Adrenal gland (tissue), 12 donors: ENCODE data around the gene RESP18. TPM values are rescaled to one million over a fixed set of nuclear protein-coding genes. Genes with fewer than 3 reads are reported as not detected.
A peak's percentile ranks its signal among the peaks of the same experiment; 100 is the strongest.

Experiments used
- DNase-seq, 7 donors: peaks; one replicate each; pipeline ENCODE4 v3.0.0-alpha.2; 2019 to 2020
- H3K27ac ChIP-seq, 5 donors: fragments of 200-600 bp; sonication (generic) in 4 of 5; 1 replicate in 3 of 5; 2 replicates in 2 of 5; pipeline versions ENCODE4 v1.5.1 to v1.8.0; 2016 to 2020; ENCODE audit warnings: mild to moderate bottlenecking in 1 of 5
- H3K27me3 ChIP-seq: fragments of 200-600 bp; 2 replicates; pipeline ENCODE4 v1.8.0; 2021
- H3K36me3 ChIP-seq, 2 donors: fragments of 200-600 bp; replicated peaks in 1 of 2; 1 replicate in 1 of 2; 2 replicates in 1 of 2; pipeline versions ENCODE4 v1.5.1 to v1.8.0; 2018 to 2022
- H3K4me1 ChIP-seq, 2 donors: fragments of 200-600 bp; replicated peaks in 1 of 2; 1 replicate in 1 of 2; 2 replicates in 1 of 2; pipeline versions ENCODE4 v1.5.1 to v1.8.0; 2018 to 2021
- H3K4me3 ChIP-seq, 4 donors: fragments of 200-600 bp; sonication (generic) in 3 of 4; one replicate each; pipeline ENCODE4 v1.5.1; 2016 to 2018
- H3K9me3 ChIP-seq, 3 donors: fragments of 200-600 bp; sonication (generic) in 1 of 3; replicated peaks in 1 of 3; 1 replicate in 2 of 3; 2 replicates in 1 of 3; pipeline versions ENCODE4 v1.5.1 to v1.8.0; 2016 to 2021
- CTCF ChIP-seq, 6 experiments: fragments of 450-650 bp in 4 of 6; fragments of 200-600 bp in 2 of 6; sonication (generic) in 1 of 6; IDR thresholded peaks; 1 replicate in 5 of 6; 2 replicates in 1 of 6; pipeline versions ENCODE4 v1.5.1 to v1.8.0; 2016 to 2021; ENCODE audit warnings: antibody characterized with exemption in 6 of 6, mild to moderate bottlenecking in 2 of 6, moderate library complexity in 1 of 6
- POLR2A ChIP-seq, 2 donors: fragments of 450-650 bp; IDR thresholded peaks; one replicate each; pipeline ENCODE4 v1.6.1; 2017; ENCODE audit warnings: antibody characterized with exemption in 2 of 2, mild to moderate bottlenecking in 2 of 2, moderate library complexity in 1 of 2
- WGBS, 4 donors: extraction: QIAGEN DNeasy Blood & Tissue Kit in 2 of 4; methylation state at CpG; one replicate each; pipeline versions ENCODE4 v1.1.5 to v1.1.7; 2013 to 2017; 5-methylcytosine and 5-hydroxymethylcytosine counted together
- intact Hi-C, 2 donors: fragments of 100-400 bp; cut with DNase I; formaldehyde crosslinking; loops; one replicate each; pipeline versions ENCODE4 v1.14.1 to v1.15.0; 2022 to 2023
- microRNA counts, 2 donors: library from miRNA; unstranded; fragments of <30 nt; microRNA quantifications; one replicate each; lab custom pipeline; 2016
- microRNA-seq, 3 donors: library from miRNA; unstranded; fragments of <30 nt; microRNA quantifications; one replicate each; pipeline ENCODE4, GENCODE V29; 2017 to 2020
- polyA plus RNA-seq, 3 donors: library from polyadenylated mRNA; stranded (reverse); fragments of 200-250 nt in 2 of 3; fragments of 350-450 nt in 1 of 3; fragmentation: Illumina TruSeq in 1 of 3; extraction: RNeasy Lipid Tissue Mini Kit (QIAGEN cat#74804) in 1 of 3; gene quantifications; one replicate each; pipeline ENCODE4 v1.2.3, GENCODE V29; 2013 to 2014
- small RNA-seq, 2 donors: library from RNA; depleted of rRNA; stranded (forward); fragments of <200 nt; gene quantifications; one replicate each; pipeline ENCODE3, GENCODE V24; 2016
- total RNA-seq, 9 donors: library from RNA; depleted of rRNA in 4 of 9; stranded (reverse); fragments of >200 nt in 4 of 9; fragments of 120-200 nt in 1 of 9; fragmentation: NEBNext Ultra II Directional in 1 of 9; extraction: Animal tissue kit (Norgen Biotek cat#: 25700) in 1 of 9; gene quantifications; one replicate each; pipeline versions ENCODE4 v1.1.0 to v1.2.4, GENCODE V29; 2013 to 2023
- donor health status: healthy with polysubstance abuse.
- donor health status: Bipolar disorder and iron deficiency.
- donor health status: DM: yes; HTN: yes; CAD: no.
- donor health status: DM: no; HTN: no; CAD: no.
- donor health status: DM: no; HTN: no; CAD: no.
- donor health status: DM: yes; HTN: yes; CAD: no.

Gene RESP18
- total and polyA plus RNA-seq, 12 donors, result not detected

GRCh38 chr2:219277703-219278654 lies 54.6 kb downstream of the RESP18 start:
- Histone ChIP-seq H3K27me3 (no peaks in the 10 kb centered on the region), H3K36me3 (peaks cover 0 to 26% of the 10 kb centered on the region in 2 donors), H3K27ac (peak overlapping the region; percentile 92 to 99 (median 95)), H3K4me1 (peaks cover 14 to 38% of the 10 kb centered on the region in 2 donors), H3K9me3 (no peaks in the 10 kb centered on the region), H3K4me3 (no peak overlapping the region)
- intact Hi-C loops, result no loop called here
- TF ChIP-seq CTCF (IDR thresholded peaks at IDR 0.05) (peak; percentile 95 to 99 (median 96)), POLR2A (IDR thresholded peaks at IDR 0.05) (peak in 1 of 2 donors; percentile 24)
- peak; percentile 77 to 93 (median 84) for DNase-seq
- 29 to 37% (median 31%) methylated on average over 21 to 25 of the region's 25 CpGs for WGBS, 4 donors

MicroRNAs within 50 kb of the gene (microRNA counts, 767-probe panel; counts per million panel counts)
- 0 counts per million in 2 donors for microRNA hsa-miR-153 (lab: Ali Mortazavi, UCI)

Small RNA genes lying within 50 kb of the gene (microRNA-seq; reads per million reads assigned to microRNA genes)
- gene MIR153-1, result 0 reads per million in 3 donors

Small RNA genes lying within 50 kb of the gene (small RNA-seq; reads per million reads assigned to genes)
- gene AC053503.3 (0 reads per million in 2 donors), gene MIR153-1 (0.12 to 0.67 reads per million in 2 donors)

Other genes starting within 250 kb of the RESP18 start
- gene NHEJ1, start 171.9 kb downstream of the RESP18 start, total RNA-seq, result 10 to 100 TPM; 11.9 to 22.9 (median 17.8) TPM
- gene NHEJ1, start 171.9 kb downstream of the RESP18 start, polyA plus RNA-seq, result 10 to 100 TPM in 1 of 3 donors, 1 to 10 TPM in 2; 5.7 to 26.0 (median 7.1) TPM
- gene SLC23A3, start 162.7 kb downstream of the RESP18 start, total RNA-seq, result 1 to 10 TPM in 2 of 9 donors, under 1 TPM in 5, not detected in 2; 0.14 to 2.9 (median 0.83) TPM
- gene SLC23A3, start 162.7 kb downstream of the RESP18 start, polyA plus RNA-seq, result 1 to 10 TPM in 1 of 3 donors, under 1 TPM in 2; 0.11 to 4.3 (median 0.84) TPM
- gene CNPPD1, start 155.8 kb downstream of the RESP18 start, total RNA-seq, result 100 to 1,000 TPM in 6 of 9 donors, 10 to 100 TPM in 3; 32.6 to 137 (median 110) TPM
- 10 to 100 TPM; 46.9 to 62.7 (median 61.0) TPM for gene CNPPD1, start 155.8 kb downstream of the RESP18 start, polyA plus RNA-seq
- 100 to 1,000 TPM in 5 of 9 donors, 10 to 100 TPM in 4; 63.3 to 159 (median 114) TPM for gene RETREG2, start 154.5 kb downstream of the RESP18 start, total RNA-seq
- 10 to 100 TPM; 30.1 to 63.3 (median 47.6) TPM for gene RETREG2, start 154.5 kb downstream of the RESP18 start, polyA plus RNA-seq
- 100 to 1,000 TPM in 1 of 9 donors, 10 to 100 TPM in 8; 28.7 to 156 (median 34.5) TPM for gene ZFAND2B, start 126.0 kb downstream of the RESP18 start, total RNA-seq
- 10 to 100 TPM; 24.7 to 85.5 (median 48.3) TPM for gene ZFAND2B, start 126.0 kb downstream of the RESP18 start, polyA plus RNA-seq
- 10 to 100 TPM; 10.1 to 85.1 (median 26.8) TPM for gene ABCB6, start 113.8 kb downstream of the RESP18 start, total RNA-seq
- 10 to 100 TPM; 22.4 to 73.3 (median 71.2) TPM for gene ABCB6, start 113.8 kb downstream of the RESP18 start, polyA plus RNA-seq
- gene ATG9A, start 103.1 kb downstream of the RESP18 start, total RNA-seq, result 10 to 100 TPM; 27.3 to 73.1 (median 57.8) TPM
- gene ATG9A, start 103.1 kb downstream of the RESP18 start, polyA plus RNA-seq, result 10 to 100 TPM; 13.0 to 37.6 (median 26.5) TPM
- gene ANKZF1, start 102.9 kb downstream of the RESP18 start, total RNA-seq, result 10 to 100 TPM; 11.5 to 60.1 (median 36.8) TPM
- 10 to 100 TPM; 15.0 to 93.1 (median 50.4) TPM for gene ANKZF1, start 102.9 kb downstream of the RESP18 start, polyA plus RNA-seq
- 10 to 100 TPM in 7 of 9 donors, 1 to 10 TPM in 2; 6.3 to 25.0 (median 14.2) TPM for gene GLB1L, start 87.3 kb downstream of the RESP18 start, total RNA-seq
- gene GLB1L, start 87.3 kb downstream of the RESP18 start, polyA plus RNA-seq, result 10 to 100 TPM; 12.6 to 18.1 (median 14.9) TPM
- 10 to 100 TPM; 19.2 to 55.8 (median 26.8) TPM for gene STK16, start 87.3 kb downstream of the RESP18 start, total RNA-seq
- 10 to 100 TPM; 24.7 to 27.1 (median 26.8) TPM for gene STK16, start 87.3 kb downstream of the RESP18 start, polyA plus RNA-seq
- gene TUBA4B, start 79.5 kb downstream of the RESP18 start, total RNA-seq, result under 1 TPM in 1 of 9 donors, not detected in 8; 0.14 TPM
- under 1 TPM in 1 of 3 donors, not detected in 2; 0.07 TPM for gene TUBA4B, start 79.5 kb downstream of the RESP18 start, polyA plus RNA-seq
- 100 to 1,000 TPM in 1 of 9 donors, 10 to 100 TPM in 8; 16.6 to 207 (median 26.4) TPM for gene TUBA4A, start 78.8 kb downstream of the RESP18 start, total RNA-seq
- 100 to 1,000 TPM in 1 of 3 donors, 10 to 100 TPM in 2; 13.4 to 741 (median 39.6) TPM for gene TUBA4A, start 78.8 kb downstream of the RESP18 start, polyA plus RNA-seq
- 100 to 1,000 TPM in 8 of 9 donors, 10 to 100 TPM in 1; 80.6 to 180 (median 134) TPM for gene DNAJB2, start 53.4 kb downstream of the RESP18 start, total RNA-seq
- 100 to 1,000 TPM; 126 to 201 (median 145) TPM for gene DNAJB2, start 53.4 kb downstream of the RESP18 start, polyA plus RNA-seq
- 100 to 1,000 TPM in 1 of 9 donors, 10 to 100 TPM in 2, 1 to 10 TPM in 4, under 1 TPM in 1, not detected in 1; 0.39 to 106 (median 8.9) TPM for gene PTPRN, start 23.3 kb downstream of the RESP18 start, total RNA-seq
- 10 to 100 TPM in 2 of 3 donors, 1 to 10 TPM in 1; 8.5 to 45.3 (median 26.7) TPM for gene PTPRN, start 23.3 kb downstream of the RESP18 start, polyA plus RNA-seq
- gene DNPEP, start 55.2 kb upstream of the RESP18 start, total RNA-seq, result 10 to 100 TPM; 33.5 to 59.2 (median 50.6) TPM
- gene DNPEP, start 55.2 kb upstream of the RESP18 start, polyA plus RNA-seq, result 100 to 1,000 TPM in 1 of 3 donors, 10 to 100 TPM in 2; 30.0 to 107 (median 93.9) TPM
- 10 to 100 TPM in 3 of 9 donors, 1 to 10 TPM in 5, under 1 TPM in 1; 0.94 to 46.5 (median 7.9) TPM for gene DES, start 85.6 kb upstream of the RESP18 start, total RNA-seq
- 100 to 1,000 TPM in 1 of 3 donors, 10 to 100 TPM in 2; 58.4 to 283 (median 60.1) TPM for gene DES, start 85.6 kb upstream of the RESP18 start, polyA plus RNA-seq
- gene SPEG, start 102.1 kb upstream of the RESP18 start, total RNA-seq, result 10 to 100 TPM in 1 of 9 donors, 1 to 10 TPM in 6, under 1 TPM in 2; 0.66 to 14.8 (median 4.1) TPM
- gene SPEG, start 102.1 kb upstream of the RESP18 start, polyA plus RNA-seq, result 100 to 1,000 TPM in 1 of 3 donors, 10 to 100 TPM in 1, 1 to 10 TPM in 1; 4.3 to 178 (median 40.1) TPM
- 10 to 100 TPM; 23.0 to 60.6 (median 26.7) TPM for gene GMPPA, start 166.1 kb upstream of the RESP18 start, total RNA-seq
- 10 to 100 TPM; 36.8 to 72.2 (median 38.5) TPM for gene GMPPA, start 166.1 kb upstream of the RESP18 start, polyA plus RNA-seq
- gene ASIC4, start 181.7 kb upstream of the RESP18 start, total RNA-seq, result 1 to 10 TPM in 2 of 9 donors, under 1 TPM in 3, not detected in 4; 0.15 to 2.2 (median 0.83) TPM
- gene ASIC4, start 181.7 kb upstream of the RESP18 start, polyA plus RNA-seq, result 10 to 100 TPM in 1 of 3 donors, 1 to 10 TPM in 1, under 1 TPM in 1; 0.31 to 16.3 (median 1.8) TPM
- 100 to 1,000 TPM in 3 of 9 donors, 10 to 100 TPM in 6; 42.0 to 196 (median 80.3) TPM for gene CHPF, start 211.1 kb upstream of the RESP18 start, total RNA-seq
- gene CHPF, start 211.1 kb upstream of the RESP18 start, polyA plus RNA-seq, result 10 to 100 TPM in 2 of 3 donors, 1 to 10 TPM in 1; 9.1 to 49.8 (median 44.2) TPM
- gene TMEM198, start 211.3 kb upstream of the RESP18 start, total RNA-seq, result 10 to 100 TPM in 5 of 9 donors, 1 to 10 TPM in 4; 3.3 to 16.2 (median 10.1) TPM
- 10 to 100 TPM in 2 of 3 donors, 1 to 10 TPM in 1; 7.5 to 12.1 (median 10.2) TPM for gene TMEM198, start 211.3 kb upstream of the RESP18 start, polyA plus RNA-seq
- gene OBSL1, start 238.8 kb upstream of the RESP18 start, total RNA-seq, result 100 to 1,000 TPM; 127 to 215 (median 174) TPM
- gene OBSL1, start 238.8 kb upstream of the RESP18 start, polyA plus RNA-seq, result 100 to 1,000 TPM in 2 of 3 donors, 10 to 100 TPM in 1; 63.9 to 427 (median 408) TPM
- gene INHA, start 239.6 kb upstream of the RESP18 start, total RNA-seq, result 100 to 1,000 TPM in 3 of 9 donors, 10 to 100 TPM in 6; 24.6 to 704 (median 41.5) TPM
- 100 to 1,000 TPM in 1 of 3 donors, 10 to 100 TPM in 2; 18.9 to 120 (median 44.6) TPM for gene INHA, start 239.6 kb upstream of the RESP18 start, polyA plus RNA-seq